Pons (tissue), 1 donor: ENCODE measurements around the gene RPS27.
"Not testable (repeated sequence)": the region's sequence is repeated elsewhere in the genome, so short reads cannot be mapped to it uniquely, and the experiment has no call there.

Source experiments
- DNase-seq: peaks from one replicate; pipeline ENCODE4 v3.0.0-alpha.2; 2016; ENCODE audit warnings: low spot score

The RPS27 gene

DNA sequence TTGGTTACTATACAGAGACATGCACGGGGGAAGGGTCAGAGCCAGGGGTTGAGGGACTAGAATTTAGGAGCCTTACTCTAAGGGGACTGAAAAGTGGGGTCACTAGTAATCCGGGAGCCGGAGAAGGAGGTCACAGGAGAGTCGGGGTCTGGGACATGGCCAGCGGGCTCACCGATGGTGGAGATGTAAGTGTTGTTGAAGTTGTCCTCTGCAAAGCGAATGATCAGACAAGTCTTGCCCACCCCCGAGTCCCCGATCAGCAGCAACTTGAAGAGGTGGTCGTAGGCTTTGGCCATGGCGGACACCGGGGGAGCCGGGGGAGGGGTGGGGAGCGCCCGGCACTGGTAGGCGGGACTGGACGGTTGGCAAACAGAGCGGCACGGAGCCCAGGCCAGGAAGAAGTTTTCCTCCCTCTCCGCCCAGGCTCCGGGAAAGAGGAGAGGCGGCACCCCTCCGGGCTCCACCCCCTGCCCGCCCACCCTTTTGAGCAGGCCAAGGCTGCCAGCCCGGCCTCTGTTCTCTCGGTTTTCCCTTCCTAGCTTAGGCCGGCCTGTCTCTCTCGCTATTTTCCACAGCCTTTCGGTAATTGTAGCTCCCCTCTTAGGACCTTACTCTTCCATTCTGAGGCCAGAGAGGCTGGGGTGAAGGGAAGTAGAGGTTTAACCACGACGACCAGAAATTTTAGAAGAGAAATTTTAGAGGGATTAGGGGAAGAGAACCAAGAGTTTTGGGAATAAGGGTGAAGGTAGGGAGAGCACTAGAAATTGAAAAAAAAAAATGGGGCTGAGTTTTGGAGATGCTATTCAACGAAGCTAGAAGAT is 4.4 kb upstream of the RPS27 start, which contains the start of gene RAB13:
TSS of gene RAB13 (minus strand) at position 399 of the 821 bp plus-strand sequence. CDS start at position 296, 103 bp downstream.
- DNase-seq: peak; percentile 53

DNA sequence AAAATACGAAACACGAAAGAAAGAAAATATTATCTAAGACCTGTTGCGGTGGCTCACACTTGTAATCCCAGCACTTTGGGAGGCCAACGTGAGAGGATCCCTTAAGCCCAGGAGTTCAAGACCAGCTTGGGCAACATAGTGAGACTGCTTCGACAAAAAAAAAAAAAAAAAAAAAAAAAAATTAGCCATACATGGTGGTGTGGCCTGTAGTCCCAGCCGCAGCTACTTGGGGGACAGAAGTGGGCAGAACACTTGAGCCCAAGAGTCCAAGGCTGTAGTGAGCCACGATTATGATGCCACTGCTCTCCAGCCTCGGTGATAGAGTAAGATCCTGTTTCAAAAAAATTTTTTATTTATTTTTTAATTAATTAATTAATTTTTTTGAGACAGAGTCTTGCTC is 2.9 kb upstream of the RPS27 start:
- no peak for DNase-seq

DNA sequence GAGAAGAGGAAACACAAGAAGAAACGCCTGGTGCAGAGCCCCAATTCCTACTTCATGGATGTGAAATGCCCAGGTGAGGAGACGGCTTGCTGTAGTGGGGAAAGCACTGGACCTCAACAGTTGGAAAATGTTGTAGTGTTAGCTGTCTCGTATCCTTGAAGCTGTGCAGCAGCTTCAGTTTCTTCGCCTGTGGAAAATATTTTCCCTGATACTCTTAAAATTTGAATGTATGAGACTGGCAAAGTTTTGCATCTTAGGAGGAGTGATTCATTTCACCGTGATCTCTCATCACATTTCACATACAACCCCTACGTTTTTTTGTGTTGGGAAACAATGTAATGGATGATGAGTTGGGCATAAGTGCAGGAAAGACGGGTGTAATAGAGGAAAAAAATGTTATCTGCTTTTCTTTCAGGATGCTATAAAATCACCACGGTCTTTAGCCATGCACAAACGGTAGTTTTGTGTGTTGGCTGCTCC is 629 bp downstream of the RPS27 start:
- DNase-seq: no peak

DNA sequence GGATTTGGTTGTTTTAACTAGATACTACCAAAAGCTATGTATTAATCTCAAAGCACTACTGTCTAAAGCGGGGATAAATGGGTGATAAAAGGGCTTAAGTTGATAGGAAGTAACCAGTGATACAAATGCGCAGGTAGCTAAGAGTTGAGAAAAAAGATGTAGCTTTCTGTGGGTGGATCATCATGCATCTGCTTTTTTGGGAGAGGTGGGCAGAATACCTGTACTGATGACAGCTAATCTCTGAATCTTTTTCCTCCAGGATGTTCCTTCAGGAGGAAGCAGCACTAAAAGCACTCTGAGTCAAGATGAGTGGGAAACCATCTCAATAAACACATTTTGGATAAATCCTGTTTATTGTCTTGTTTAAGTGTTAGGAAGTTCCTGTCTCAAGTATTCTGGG is 1.2 kb downstream of the RPS27 start:
- no peak for DNase-seq

DNA sequence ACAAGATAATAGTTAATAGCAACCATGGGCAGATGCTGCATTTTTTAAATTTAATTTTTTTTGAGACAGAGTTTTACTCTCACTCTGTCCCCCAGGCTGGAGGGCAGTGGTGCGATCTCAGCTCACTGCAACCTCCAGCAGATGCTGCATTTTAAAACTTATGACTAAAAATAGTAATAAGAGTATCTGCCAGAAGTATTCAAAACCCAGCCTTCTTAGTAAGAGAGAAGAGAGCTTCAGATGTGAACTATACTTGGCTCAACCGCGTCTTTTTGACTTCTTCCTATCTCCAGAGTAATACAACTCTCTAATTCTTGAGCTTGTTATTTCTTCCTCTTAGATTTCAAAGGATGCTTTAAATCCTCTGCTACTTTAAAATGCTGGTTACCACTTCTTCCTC is 4.6 kb downstream of the RPS27 start:
- DNase-seq: no peak

DNA sequence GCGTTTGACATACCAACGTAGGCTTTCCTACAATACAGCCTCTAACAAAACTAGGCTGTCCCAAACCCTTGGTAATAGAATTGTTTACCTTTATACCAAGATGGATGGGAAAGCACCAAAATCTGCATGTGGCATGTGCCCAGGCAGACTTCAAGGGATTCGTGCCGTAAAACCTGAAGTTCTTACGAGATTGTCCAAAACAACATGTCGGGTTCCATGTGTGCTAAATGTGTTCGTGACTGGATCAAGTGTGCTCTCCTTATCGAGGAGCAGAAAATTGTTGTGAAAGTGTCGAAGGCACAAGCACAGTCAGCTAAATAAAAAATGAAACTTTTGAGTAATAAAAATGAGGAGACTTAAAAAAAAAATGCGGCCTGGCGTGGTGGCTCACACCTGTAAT is 5.1 kb downstream of the RPS27 start:
- DNase-seq: no peak

DNA sequence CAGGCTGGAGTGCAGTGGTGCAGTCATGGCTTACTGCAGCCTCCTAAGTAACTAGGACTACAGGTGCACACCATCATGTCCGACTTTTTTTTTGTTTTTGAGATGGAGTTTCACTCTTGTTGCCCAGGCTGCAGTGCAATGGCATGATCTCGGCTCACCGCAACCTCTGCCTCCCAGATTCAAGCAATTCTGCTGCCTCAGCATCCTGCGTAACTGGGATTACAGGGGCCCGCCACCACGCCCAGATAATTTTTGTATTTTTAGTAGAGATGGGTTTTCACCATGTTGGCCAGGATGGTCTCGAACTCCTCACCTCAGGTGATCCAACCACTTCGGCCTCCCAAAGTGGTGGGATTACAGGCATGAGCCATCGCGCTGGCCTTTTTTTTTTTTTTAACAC is 6.3 kb downstream of the RPS27 start:
- not testable (repeated sequence) for DNase-seq

DNA sequence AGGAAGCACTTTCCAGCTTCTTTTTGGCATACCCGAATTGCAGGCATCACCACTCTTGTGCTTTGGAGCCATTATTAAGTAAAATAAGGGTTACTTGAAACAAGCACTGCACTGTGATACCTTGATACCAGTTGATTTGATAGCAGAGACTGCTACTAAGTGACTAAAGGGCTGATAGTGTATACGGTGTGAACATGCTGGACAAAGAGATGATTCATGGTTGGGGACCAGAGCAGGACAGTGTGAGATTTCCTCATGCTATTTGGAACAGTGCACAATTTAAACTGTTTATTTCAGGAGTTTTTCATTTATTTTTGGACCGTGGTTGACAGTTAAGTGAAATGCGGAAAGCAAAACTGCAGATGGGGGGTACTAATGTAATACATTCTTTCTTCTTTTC is 9.9 kb downstream of the RPS27 start:
- DNase-seq: no peak

DNA sequence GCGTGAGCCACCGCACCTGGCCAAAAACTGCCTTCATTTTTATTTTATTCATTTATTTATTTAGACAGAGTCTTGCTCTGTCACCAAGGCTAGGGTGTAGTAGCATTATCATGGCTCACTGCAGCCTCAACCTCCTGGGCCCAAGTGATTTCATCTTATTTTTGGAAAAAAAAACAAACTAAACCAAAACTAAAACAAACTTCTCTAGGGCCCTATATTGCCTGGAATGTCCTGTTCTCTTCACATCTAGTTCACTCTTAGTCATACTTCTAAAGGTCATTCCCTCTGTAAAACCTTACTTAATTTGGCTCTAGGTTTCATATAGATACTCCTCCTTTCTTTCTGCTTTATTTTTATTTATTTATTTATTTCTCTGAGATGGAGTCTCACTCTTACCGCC is 15.6 kb downstream of the RPS27 start:
- DNase-seq: no peak

DNA sequence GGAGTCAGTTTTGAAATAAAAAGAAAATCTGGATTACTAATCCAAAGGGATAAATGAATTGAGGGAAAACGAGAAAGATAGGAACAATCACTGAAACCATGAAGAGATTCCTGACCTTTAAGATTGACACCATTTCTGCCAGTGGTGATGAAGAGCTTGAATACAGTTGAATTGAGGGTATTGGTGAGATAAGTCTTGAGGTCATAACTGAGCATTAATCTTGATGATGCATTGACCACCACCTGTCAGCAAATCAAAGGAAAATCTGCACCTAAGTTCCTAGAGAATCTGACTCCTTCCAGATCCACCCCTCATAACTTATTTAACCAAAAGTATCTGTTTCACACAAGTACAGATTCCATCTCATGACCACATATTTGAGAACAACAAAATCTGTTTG is 21.6 kb downstream of the RPS27 start:
- DNase-seq: no peak

DNA sequence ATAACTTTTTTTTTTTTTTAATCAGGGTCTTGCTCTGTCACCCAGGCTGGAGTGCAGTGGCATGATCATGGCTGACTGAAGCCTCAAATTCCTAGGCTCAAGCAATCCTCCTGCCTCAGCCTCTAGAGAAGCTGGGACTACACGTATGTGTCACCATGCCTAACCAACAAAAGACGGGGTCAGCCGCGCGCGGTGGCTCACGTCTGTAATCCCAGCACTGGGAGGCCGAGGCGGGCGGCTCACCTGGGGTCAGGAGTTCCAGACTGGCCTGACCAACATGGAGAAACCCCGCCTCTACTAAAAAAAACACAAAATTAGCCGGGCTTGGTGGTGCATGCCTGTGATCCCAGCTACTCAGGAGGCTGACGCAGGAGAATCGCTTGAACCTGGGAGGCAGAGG is 22.0 kb downstream of the RPS27 start:
- DNase-seq: not testable (repeated sequence)

DNA sequence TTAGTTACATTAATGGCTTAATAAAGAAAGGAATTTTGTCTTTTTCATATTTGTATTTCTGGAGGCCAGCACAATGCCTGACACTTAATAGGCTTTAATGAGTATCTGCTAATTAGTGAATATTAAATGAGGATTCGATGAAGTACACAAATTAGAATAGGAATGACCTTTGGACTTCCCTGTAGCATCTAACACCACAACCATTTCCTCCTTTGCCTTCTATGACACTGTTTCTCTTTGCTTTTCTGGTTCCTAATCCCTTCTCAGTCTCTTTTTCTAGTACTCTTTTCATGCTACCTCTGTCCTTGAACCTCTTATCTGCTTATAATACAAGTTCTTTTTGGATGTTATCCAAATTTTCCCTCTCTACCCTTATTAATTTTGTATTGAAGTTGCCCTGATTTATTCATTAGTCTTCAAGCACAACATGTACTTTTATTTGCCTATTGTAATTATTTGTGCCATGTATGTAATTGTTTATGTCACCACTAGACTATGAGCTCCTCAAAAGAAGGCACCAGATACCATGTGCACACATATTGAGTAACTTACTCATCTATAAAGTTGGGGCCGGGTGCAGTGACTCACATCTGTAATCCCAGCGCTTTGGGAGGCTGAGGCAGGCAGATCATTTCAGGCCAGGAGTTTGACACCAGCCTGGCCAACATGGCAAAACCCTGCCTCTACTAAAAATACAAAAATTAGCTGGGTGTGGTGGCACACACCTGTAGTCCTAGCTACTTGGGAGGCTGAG is 23.8 kb downstream of the RPS27 start:
- no peak for DNase-seq

DNA sequence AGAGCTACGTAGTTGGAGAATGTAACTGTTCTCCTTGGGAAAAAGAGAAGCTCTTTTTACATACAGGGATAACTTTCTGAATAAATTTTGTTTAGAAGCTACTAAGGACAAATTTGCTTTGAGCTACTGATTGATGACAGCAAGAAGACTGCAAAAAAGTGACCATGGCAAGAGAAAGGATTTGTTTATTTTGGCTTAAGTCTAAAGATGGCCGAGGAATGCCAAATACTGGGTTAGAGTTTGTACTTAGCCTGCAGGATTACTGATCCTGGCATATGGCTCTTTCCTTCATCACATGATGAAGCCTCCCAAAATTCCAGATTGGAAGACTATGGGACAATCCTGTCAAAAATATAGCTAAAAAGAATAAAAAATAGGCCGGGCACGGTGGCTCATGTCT is 28.7 kb downstream of the RPS27 start:
- no peak for DNase-seq

DNA sequence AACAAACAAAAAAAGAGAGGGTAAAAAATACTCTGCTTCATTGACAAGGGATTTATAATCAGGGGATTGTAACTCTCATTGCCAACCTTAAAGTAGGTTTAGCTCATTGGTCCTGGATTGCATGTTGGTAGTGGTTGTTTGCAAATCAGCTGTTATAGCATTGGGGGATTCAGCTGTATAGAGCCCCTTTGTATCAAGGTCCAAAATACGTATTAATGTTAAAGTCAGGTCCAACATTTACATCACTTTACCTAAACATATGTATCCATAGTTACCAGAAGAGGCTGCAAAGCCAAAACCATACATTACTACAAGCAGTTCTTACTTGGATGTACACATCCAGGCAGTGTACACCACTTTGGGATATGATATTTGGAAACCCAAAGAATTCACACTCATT is 29.4 kb downstream of the RPS27 start:
- DNase-seq: no peak

DNA sequence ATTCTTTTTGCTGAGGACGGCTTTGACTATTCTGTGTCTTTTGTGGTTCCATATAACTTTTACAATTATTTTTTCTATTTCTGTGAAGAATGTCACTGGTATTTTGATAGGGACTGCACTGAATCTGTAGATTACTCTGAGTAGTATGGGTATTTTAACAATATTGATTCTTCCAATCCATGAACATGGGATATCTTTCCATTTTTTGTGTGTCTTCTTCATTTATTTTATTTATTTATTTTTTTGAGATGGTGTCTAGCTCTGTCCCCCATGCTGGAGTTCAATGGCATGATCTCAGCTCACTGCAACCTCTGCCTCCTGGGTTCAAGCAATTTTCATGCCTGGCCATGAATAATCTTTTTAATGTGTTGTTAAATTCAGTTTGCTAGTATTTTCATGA is 43.1 kb downstream of the RPS27 start:
- not testable (repeated sequence) for DNase-seq
